Measurements from ENCODE around the gene GFY. TPM values are rescaled to one million over a fixed set of nuclear protein-coding genes. Genes with fewer than 3 reads are reported as not detected.

Gene GFY
- polyA plus RNA-seq, 3 donors = not detected

- peak in 1 of 3 donors; percentile 48 for DNase-seq
- Histone ChIP-seq H3K36me3 (replicated peaks in 1 of 2; ENCODE audit: control insufficient read depth in 1 of 2, insufficient read depth in 2 of 2, low read length in 2 of 2) (peaks cover 14 to 22% of the 10 kb centered on the region in 2 donors), H3K27me3 (ENCODE audit: control insufficient read depth in 2 of 2, insufficient read depth in 2 of 2, low read length in 2 of 2) (no peaks in the 10 kb centered on the region), H3K79me2 (ENCODE audit: insufficient read depth, low read length) (peaks cover 42% of the 10 kb centered on the region), H3K9me3 (replicated peaks in 1 of 2; ENCODE audit: control insufficient read depth in 1 of 2, insufficient read depth in 1 of 2, low read length in 2 of 2) (no peaks in the 10 kb centered on the region), H3K9ac (ENCODE audit: insufficient read depth, low read length, poor library complexity, severe bottlenecking) (peak overlapping the region; percentile 84), H3K27ac (ENCODE audit: low read depth in 1 of 2, low read length in 2 of 2) (peak overlapping the region; percentile 92 to 98), H2AFZ (ENCODE audit: insufficient read depth, low read depth, low read length, poor library complexity, severe bottlenecking) (peak overlapping the region; percentile 82), H3K4me3 (replicated peaks in 1 of 3; ENCODE audit: low read depth in 2 of 3, low read length in 3 of 3) (peak overlapping the region; percentile 69 to 98 (median 71)), H3K4me1 (ENCODE audit: control insufficient read depth in 1 of 2, insufficient read depth in 2 of 2, low read length in 2 of 2) (peaks cover 28 to 39% of the 10 kb centered on the region in 2 donors), H3K4me2 (replicated peaks; ENCODE audit: extremely low read depth, low read length, poor library complexity, severe bottlenecking) (peak overlapping the region; percentile 99), H4K20me1 (ENCODE audit: insufficient read depth, low read length) (peaks cover 4% of the 10 kb centered on the region)
- Mint-ChIP-seq H3K27ac (peak overlapping the region; percentile 99 to 100 (median 100)), H3K9me3 (peaks cover 0 to 2% (median 0%) of the 10 kb centered on the region in 7 donors), H3K36me3 (peaks cover 32 to 44% of the 10 kb centered on the region in 2 donors), H3K27me3 (ENCODE audit: low read depth in 3 of 3) (peaks cover 0 to 5% (median 0%) of the 10 kb centered on the region in 3 donors), H3K4me3 (peak overlapping the region; percentile 93 to 100), H3K4me1 (peaks cover 30% of the 10 kb centered on the region)
- WGBS (ENCODE audit: insufficient coverage) = 57% methylated on average over 6 of the region's 10 CpGs
- intact Hi-C loops (cut with micrococcal nuclease) = loop anchor here (5.0 to 10.0 kb wide), 3 partner anchors 34 to 369 kb away; partner anchors contain the start of genes RPL13A (in 1 of the 2), RPS11 (in 1 of the 2) and SNRNP70 (in 1 of the 2)
- no peak for TF ChIP-seq CTCF (IDR thresholded peaks at IDR 0.05)
Measured at GRCh38 chr19:49453757-49454240, 28.6 kb downstream of the GFY start.

- peaks cover 37% of the 10 kb centered on the region for H3K79me2 ChIP-seq (ENCODE audit: insufficient read depth, low read length)
- DNase-seq = no peak
- no peak overlapping the region for H3K4me3 Mint-ChIP-seq
- H3K9me3 Mint-ChIP-seq = peaks cover 0 to 2% (median 0%) of the 10 kb centered on the region in 7 donors
- H3K27ac Mint-ChIP-seq = no peak overlapping the region
- TF ChIP-seq CTCF (IDR thresholded peaks at IDR 0.05) = no peak
- H3K4me1 ChIP-seq (ENCODE audit: control insufficient read depth in 1 of 2, insufficient read depth in 2 of 2, low read length in 2 of 2) = peaks cover 25 to 32% of the 10 kb centered on the region in 2 donors
- peaks cover 4% of the 10 kb centered on the region for H4K20me1 ChIP-seq (ENCODE audit: insufficient read depth, low read length)
- H3K36me3 ChIP-seq (replicated peaks in 1 of 2; ENCODE audit: control insufficient read depth in 1 of 2, insufficient read depth in 2 of 2, low read length in 2 of 2) = peaks cover 22 to 32% of the 10 kb centered on the region in 2 donors
- no peaks in the 10 kb centered on the region for H3K27me3 ChIP-seq (ENCODE audit: control insufficient read depth in 2 of 2, insufficient read depth in 2 of 2, low read length in 2 of 2)
- 91% methylated on average over 1 of the region's 5 CpGs for WGBS (ENCODE audit: insufficient coverage)
- peaks cover 30 to 44% of the 10 kb centered on the region in 2 donors for H3K36me3 Mint-ChIP-seq
- H3K4me3 ChIP-seq (replicated peaks in 1 of 3; ENCODE audit: low read depth in 2 of 3, low read length in 3 of 3) = no peak overlapping the region
- H3K4me2 ChIP-seq (replicated peaks; ENCODE audit: extremely low read depth, low read length, poor library complexity, severe bottlenecking) = no peak overlapping the region
- intact Hi-C loops (cut with micrococcal nuclease) = loop anchor here in 1 of 2 donors (10.0 kb wide), 1 partner anchor 371 kb away; the partner anchor contains the start of gene SNRNP70
- H2AFZ ChIP-seq (ENCODE audit: insufficient read depth, low read depth, low read length, poor library complexity, severe bottlenecking) = no peak overlapping the region
- peaks cover 0 to 5% (median 0%) of the 10 kb centered on the region in 3 donors for H3K27me3 Mint-ChIP-seq (ENCODE audit: low read depth in 3 of 3)
- peaks cover 20% of the 10 kb centered on the region for H3K4me1 Mint-ChIP-seq
- H3K27ac ChIP-seq (ENCODE audit: low read depth in 1 of 2, low read length in 2 of 2) = no peak overlapping the region
- no peaks in the 10 kb centered on the region for H3K9me3 ChIP-seq (replicated peaks in 1 of 2; ENCODE audit: control insufficient read depth in 1 of 2, insufficient read depth in 1 of 2, low read length in 2 of 2)
- no peak overlapping the region for H3K9ac ChIP-seq (ENCODE audit: insufficient read depth, low read length, poor library complexity, severe bottlenecking)
Measured at GRCh38 chr19:49455773-49456172, 30.6 kb downstream of the GFY start.

Measured in CD14-positive monocyte (primary cell).